HT-29 (cell line): ENCODE data around the gene WFDC5. TPM values are rescaled to one million over a fixed set of nuclear protein-coding genes. Genes with fewer than 3 reads are reported as not detected.
A peak's percentile ranks its signal among the peaks of the same experiment; 100 is the strongest.
"Not testable (repeated sequence)": the region's sequence is repeated elsewhere in the genome, so short reads cannot be mapped to it uniquely, and the experiment has no call there.

Experiments
- DNase-seq: peaks from one replicate; pipeline ENCODE4 v3.0.0-alpha.2; 2015; ENCODE audit warnings: low spot score
- total RNA-seq: library from RNA; depleted of rRNA; stranded (reverse); fragments of >200 nt; shearing (Covaris generic); gene quantifications from 2 replicates; pipeline ENCODE4 v1.2.3, GENCODE V29; 2014; rRNA removed

Gene WFDC5
- not detected in 2 replicates for total RNA-seq

- DNase-seq: no peak
These were observed at the start of gene WFDC5 for GRCh38 chr20:45114465-45115385. WFDC5 (minus strand) TSS chr20:45115174; CDS start chr20:45115083, 91 bp downstream.

GRCh38 chr20:45163083-45163803 is 48.3 kb upstream of the WFDC5 start:
- DNase-seq: peak; percentile 70

- DNase-seq: peak; percentile 97
These were observed 43.0 kb upstream of the WFDC5 start for GRCh38 chr20:45157962-45158361.

GRCh38 chr20:45156713-45157112 is 41.7 kb upstream of the WFDC5 start:
- no peak for DNase-seq

DNA sequence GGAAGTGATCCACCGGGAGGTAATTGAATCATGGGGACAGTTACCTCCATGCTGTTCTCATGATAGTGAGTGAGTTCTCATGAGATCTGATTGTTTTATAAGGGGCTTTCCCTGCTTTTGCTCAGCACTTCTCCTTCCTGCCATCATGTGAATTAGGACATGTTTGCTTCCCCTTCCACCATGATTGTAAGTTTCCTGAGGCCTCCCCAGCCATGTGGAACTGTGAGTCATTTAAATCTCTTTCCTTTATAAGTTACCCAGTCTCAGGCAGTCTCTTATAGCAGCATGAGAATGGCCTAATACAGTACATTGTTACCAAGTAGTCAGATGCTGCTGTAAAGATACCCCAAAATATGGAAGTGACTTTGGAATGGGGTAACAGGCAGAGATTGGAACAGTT is 39.8 kb upstream of the WFDC5 start:
- not testable (repeated sequence) for DNase-seq

DNA sequence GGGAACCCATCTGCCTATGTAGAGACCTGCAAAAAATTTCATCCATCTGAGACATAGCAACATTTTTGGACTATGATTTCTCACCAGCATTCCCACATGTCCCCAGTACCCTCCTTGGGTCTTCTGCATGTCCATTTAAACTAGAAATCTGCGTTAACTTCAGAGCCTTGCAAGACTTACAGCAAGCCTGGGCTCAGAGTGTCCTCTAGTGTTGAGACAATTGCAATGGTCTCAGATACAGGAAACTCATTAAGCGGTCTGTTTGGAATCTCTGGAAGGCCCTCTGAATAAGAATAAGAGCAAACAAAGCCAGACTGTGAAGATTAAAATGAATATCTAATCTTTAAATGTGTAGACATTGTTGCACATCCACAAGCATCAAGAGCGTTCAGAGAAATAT is 39.2 kb upstream of the WFDC5 start:
- DNase-seq: peak; percentile 11

GRCh38 chr20:45153752-45154151 is 38.8 kb upstream of the WFDC5 start:
- DNase-seq: no peak

- no peak for DNase-seq
These were observed 38.2 kb upstream of the WFDC5 start for GRCh38 chr20:45153147-45153546.

- DNase-seq: no peak
These were observed 37.4 kb upstream of the WFDC5 start for GRCh38 chr20:45152405-45152804.

DNA sequence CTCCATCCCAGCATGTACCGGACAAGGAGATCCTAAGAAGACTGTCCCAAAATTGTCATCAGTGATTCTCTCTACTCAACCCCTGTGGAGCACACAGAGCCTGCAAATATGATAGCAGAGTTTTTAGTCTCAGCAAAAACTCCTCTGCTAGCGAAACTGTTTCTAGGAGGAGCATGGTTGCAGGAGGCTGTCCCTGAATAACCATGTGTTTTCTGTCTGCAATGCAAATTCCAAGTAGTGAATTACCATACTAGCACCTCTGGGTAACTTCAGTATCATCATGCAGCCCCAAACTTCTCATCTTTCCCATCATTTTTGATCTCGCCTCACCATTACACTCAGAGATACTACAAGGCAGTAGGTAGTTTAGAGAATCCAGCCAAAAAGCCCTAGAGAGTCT is 34.1 kb upstream of the WFDC5 start:
- DNase-seq: no peak

DNA sequence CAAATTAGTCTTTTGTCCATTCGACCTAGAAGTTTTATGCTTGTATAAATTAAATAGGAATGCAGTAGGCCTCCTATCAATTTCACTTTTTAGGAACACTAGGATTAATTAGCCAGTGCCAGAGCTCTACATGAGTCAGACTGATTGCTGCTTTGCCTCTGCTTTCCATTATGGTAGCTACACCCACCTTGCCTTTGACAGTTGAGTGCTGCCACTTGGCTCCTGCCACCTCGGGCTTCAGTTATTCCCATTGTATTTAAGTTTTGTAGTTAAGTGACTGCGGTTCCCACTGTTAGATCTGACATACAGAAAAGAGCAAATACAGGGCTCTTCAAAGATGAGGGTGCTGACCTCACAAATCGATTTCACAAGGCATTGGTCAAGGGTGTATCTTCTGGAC is 25.9 kb upstream of the WFDC5 start:
- DNase-seq: no peak

- DNase-seq: not testable (repeated sequence)
These were observed 24.9 kb upstream of the WFDC5 start for GRCh38 chr20:45139733-45140375.

DNA sequence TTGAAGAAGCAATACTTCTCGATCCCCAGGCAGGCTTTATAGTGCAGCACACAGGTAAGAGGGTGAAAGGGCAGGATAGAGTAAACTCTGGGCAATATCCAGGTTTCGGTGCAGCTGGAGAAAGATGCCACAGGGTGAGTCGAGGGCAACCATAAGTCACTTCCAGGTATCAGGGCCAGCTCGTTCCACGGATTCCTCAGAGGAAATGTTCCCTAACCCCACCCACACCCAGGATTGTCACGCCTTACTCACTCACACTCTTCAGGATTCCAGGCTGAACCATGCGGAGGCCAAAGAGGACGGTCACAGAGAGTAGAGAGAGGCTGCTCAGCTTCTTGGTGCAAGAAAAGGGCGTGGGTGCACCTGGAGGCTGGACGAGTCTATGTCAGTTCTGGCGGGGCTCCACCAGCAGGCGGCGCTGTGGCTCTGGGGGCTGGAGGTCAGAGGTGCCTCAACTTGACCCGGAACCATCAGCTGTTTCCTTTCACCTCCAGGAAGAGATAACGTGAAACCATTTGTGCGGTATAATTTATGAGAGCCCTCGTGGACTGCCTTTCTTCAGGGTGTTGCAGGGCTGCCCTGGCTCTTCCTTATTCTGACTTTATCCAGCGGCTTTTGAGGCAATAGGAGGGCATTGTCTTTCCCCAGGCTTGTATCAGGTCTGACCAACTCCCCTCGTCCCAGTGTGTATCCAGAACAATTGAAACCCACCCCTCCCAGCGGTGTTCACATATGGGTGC is 23.8 kb upstream of the WFDC5 start:
- peak; percentile 90 for DNase-seq

DNA sequence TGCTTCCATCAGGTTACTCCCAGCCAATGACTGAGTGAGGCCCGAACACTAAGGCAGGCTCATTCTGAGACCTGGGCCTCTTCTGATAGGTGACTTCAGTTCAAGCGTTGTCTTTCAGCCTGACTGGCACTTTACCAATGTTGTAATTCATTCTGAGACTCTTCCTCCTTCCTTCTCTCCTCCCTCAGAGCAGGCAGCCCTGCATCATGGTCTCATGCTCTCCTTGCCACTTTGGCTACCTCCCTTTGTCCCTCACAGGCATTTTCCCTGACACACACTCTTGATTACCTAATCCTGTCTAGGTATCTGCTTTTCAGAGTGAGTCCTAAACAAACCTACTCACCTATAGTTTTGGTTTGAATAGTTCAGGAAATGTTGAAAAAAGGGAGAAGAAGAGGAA is 21.9 kb upstream of the WFDC5 start:
- DNase-seq: no peak

- no peak for DNase-seq
These were observed 13.1 kb upstream of the WFDC5 start for GRCh38 chr20:45128099-45128498.

DNA sequence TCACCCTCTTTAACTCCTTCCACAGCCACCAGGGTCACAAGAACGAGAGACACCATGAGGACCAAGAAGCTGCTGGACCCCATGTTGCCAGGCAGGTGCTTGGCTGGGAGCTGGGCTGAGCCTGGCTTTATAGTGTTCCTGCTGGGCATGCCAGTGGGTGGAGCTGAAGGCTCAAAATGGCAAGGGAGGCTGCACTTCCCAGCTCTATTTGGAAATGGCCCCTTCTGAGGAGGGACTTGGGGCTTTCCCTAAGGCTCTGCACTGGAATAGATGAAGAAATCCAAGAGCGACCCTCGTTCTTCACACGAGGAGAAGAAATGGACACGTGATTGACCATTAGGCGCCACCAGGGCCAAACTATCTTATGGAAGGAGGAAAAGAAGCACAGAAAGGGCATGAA is 9.4 kb upstream of the WFDC5 start, which contains the start of gene WFDC12:
Gene WFDC12, minus strand, starts transcription at position 101 of the 400 bp plus-strand sequence. Its CDS starts 18 bp downstream, at position 83.
- DNase-seq: no peak

DNA sequence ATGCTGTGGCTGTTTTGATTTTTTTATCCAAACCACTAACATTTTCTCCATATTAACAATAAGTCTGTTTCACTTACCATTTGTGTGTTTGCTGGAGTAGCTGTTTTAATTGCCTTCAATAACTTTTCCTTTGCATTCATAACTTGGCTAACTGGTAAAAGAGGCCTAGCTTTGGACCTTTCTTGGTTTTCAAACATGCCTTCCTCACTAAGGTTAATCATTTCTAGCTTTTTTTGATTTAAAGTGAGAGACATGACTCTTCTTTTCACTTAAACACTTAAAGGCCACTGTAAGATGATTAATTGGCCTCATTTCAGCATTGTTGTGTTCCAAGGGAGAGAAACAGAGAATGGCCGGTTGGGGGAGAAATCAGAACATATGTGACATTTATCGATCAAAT is 6.4 kb upstream of the WFDC5 start:
- DNase-seq: no peak

DNA sequence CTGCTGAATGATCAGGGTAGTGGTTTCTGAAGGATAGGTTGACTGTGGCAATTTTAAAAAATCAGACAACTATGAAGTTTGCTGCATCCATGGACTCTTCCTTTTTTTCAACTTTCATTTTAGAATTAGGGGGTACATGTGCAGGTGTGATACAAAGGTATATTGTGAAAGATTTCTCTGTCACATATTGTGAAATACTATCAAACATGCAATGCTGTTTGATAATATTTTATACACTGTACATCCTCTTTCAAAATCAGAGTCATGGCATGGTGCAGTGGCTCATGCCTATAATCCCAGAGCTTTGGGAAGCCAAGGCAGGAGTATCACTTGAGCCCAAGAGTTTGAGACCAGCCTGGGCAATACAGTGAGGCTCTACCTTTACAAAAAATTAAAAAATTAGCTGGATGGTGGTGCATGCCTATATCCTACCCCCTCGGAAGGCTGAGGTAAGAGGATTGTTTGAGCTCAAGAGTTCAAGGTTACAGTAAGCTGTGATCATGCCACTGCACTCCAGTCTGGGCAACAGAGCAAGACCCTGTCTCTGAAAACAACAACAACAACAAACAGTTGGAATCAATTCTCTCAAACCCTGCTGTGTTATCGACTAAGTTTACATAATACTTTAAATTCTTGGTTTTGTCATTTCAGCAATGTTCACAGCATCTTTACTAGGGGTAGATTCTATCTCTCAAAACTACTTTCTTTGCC is 4.7 kb upstream of the WFDC5 start:
- DNase-seq: no peak

DNA sequence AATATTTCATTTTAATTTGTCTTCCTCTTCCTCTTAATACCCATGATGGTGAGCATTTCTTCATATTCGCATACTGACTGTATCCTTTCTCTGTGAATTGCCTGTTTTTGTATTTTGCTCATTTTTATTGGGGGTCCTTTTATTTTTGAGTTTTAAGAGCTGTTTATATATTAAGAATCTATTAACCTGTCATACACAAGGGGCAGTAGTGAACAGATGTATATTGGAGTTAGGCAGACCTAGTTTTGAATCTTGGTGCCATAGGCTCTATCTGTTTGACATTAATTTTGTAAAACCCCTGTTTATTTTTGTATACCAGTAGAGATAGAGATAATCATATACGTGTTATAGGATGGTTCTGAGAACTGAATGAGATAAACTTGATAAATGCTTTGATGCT is 3.1 kb upstream of the WFDC5 start:
- DNase-seq: no peak

DNA sequence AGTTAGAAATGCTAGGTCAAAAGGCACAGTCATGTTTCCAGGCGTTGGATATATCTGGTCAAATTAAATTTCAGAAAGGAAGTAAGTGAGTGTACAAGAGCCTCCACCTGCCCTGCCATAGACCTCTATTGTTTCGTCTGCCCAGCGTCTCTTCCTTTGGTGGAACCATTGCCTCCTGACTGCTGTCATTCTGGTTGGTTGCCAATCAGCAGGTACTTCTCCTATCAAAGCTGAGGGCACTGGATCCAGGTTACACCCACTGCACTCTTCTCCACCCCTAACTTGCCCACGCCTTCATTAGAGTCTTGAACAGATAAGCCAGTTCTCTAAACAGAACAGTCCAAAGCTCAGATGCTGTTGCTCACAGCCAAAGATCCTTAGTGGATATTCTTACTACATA is 2.6 kb upstream of the WFDC5 start:
- DNase-seq: peak; percentile 65

GRCh38 chr20:45115829-45116228 is 855 bp upstream of the WFDC5 start:
- no peak for DNase-seq
